K562 (cell line): ENCODE measurements around the gene MOAP1. TPM values are rescaled to one million over a fixed set of nuclear protein-coding genes. Genes with fewer than 3 reads are reported as not detected.

Experiments
- GABPB1 ChIP-seq: sonication (generic); formaldehyde crosslinking; IDR thresholded peaks from 2 replicates; pipeline ENCODE4 v1.8.0; 2022; ENCODE audit warnings: mild to moderate bottlenecking, missing genetic modification reagents
- GTF2E2 ChIP-seq: fragments of 200-800 bp; sonication (Bioruptor generic); IDR thresholded peaks from 2 replicates; pipeline ENCODE4 v1.6.1; 2016; ENCODE audit warnings: missing genetic modification characterization, missing compliant biosample characterization
- GTF2F1 ChIP-seq: IDR thresholded peaks from 2 replicates; pipeline ENCODE4 v1.6.1; 2011; ENCODE audit warnings: low read depth, low read length, improper control_type of control experiment
- HDAC8 ChIP-seq: fragments of 450-650 bp; IDR thresholded peaks from 2 replicates; pipeline ENCODE4 v1.6.1; 2016; ENCODE audit warnings: mild to moderate bottlenecking, missing genetic modification characterization, moderate library complexity, missing compliant biosample characterization
- KAT7 ChIP-seq: sonication (generic); formaldehyde crosslinking; IDR thresholded peaks from 2 replicates; pipeline ENCODE4 v1.8.0; 2022; ENCODE audit warnings: missing genetic modification reagents, mild to moderate bottlenecking, borderline replicate concordance
- MYC ChIP-seq, 2 experiments: fragments of 250-450 bp in 1 of 2; sonication (Bioruptor Pico) in 1 of 2; IDR thresholded peaks; 2 replicates each; pipeline versions ENCODE4 v1.5.1 to v1.6.1; 2012 to 2021; ENCODE audit warnings: low read depth in 2 of 2, borderline replicate concordance in 1 of 2, improper control_type of control experiment in 1 of 2, low read length in 1 of 2, mild to moderate bottlenecking in 1 of 2, moderate library complexity in 1 of 2
- PBX2 ChIP-seq, 2 experiments: IDR thresholded peaks in 1 of 2; conservative IDR thresholded peaks in 1 of 2; 2 replicates each; pipeline ENCODE4 v1.6.1; 2016; ENCODE audit warnings: low read depth in 2 of 2, mild to moderate bottlenecking in 1 of 2, missing compliant biosample characterization in 1 of 2, missing genetic modification characterization in 1 of 2, moderate library complexity in 1 of 2
- RBM34 ChIP-seq: fragments of 200-400 bp; formaldehyde crosslinking; IDR thresholded peaks from 2 replicates; pipeline ENCODE4 v1.6.1; 2018; ENCODE audit warnings: low read length, borderline replicate concordance; ENCODE audit not compliant: insufficient read depth
- SIN3B ChIP-seq: fragments of 450-650 bp; IDR thresholded peaks from 2 replicates; pipeline ENCODE4 v1.6.1; 2017; ENCODE audit warnings: low read depth, mild to moderate bottlenecking, moderate library complexity
- ZNF3 ChIP-seq: fragments of 250-450 bp; sonication (Bioruptor Pico); IDR thresholded peaks from 2 replicates; pipeline ENCODE4 v1.5.0; 2021; ENCODE audit warnings: mild to moderate bottlenecking, moderate library complexity
- polyA plus RNA-seq, 8 experiments: library from polyadenylated mRNA; depleted of rRNA in 4 of 8; stranded (reverse) in 5 of 8; unstranded in 3 of 8; fragments of >200 nt; fragmentation: Nextera tagmentation in 2 of 8; fragmentation: Illumina TruSeq in 1 of 8; extraction: Ambion mirVana in 2 of 8; extraction: Trizol in 1 of 8; gene quantifications; 2 replicates each; pipeline versions ENCODE4 v1.2.1 to v1.2.3, GENCODE V29; 2011 to 2014; ENCODE audit warnings: inconsistent platforms in 1 of 8, missing spikeins in 1 of 8
- total RNA-seq, 7 experiments: library from RNA; depleted of rRNA in 6 of 7; stranded (reverse); fragments of >200 nt in 6 of 7; fragmentation: Illumina TruSeq in 2 of 7; extraction: Trizol in 2 of 7; gene quantifications; 2 replicates each; pipeline versions ENCODE4 v1.2.1 to v1.2.3, GENCODE V29; 2011 to 2021; ENCODE audit warnings: low replicate concordance in 1 of 7
- TF ChIP-seq, protein P1 (sequence below): fragments of 450-650 bp; IDR thresholded peaks from one replicate; pipeline ENCODE4 v1.6.1; 2018; ENCODE audit warnings: mild to moderate bottlenecking, moderate library complexity; ENCODE audit not compliant: partially characterized antibody
- TF ChIP-seq, protein P2 (sequence below), 3 experiments: fragments of 200-800 bp in 1 of 3; sonication (Bioruptor generic) in 1 of 3; sonication (generic) in 1 of 3; formaldehyde crosslinking in 1 of 3; IDR thresholded peaks; 2 replicates each; pipeline versions ENCODE4 v1.6.1 to v1.8.0; 2016 to 2022; ENCODE audit warnings: mild to moderate bottlenecking in 2 of 3, missing compliant biosample characterization in 2 of 3, missing genetic modification characterization in 2 of 3, missing genetic modification reagents in 1 of 3
- TF ChIP-seq, protein P3 (sequence below): sonication (generic); formaldehyde crosslinking; IDR thresholded peaks from 2 replicates; pipeline ENCODE4 v1.8.0; 2022; ENCODE audit warnings: mild to moderate bottlenecking, missing genetic modification reagents
- TF ChIP-seq, protein P4 (sequence below), 3 experiments: fragments of 200-800 bp in 1 of 3; fragments of 250-450 bp in 1 of 3; fragments of 450-650 bp in 1 of 3; sonication (Bioruptor Pico) in 1 of 3; sonication (Bioruptor generic) in 1 of 3; formaldehyde crosslinking in 1 of 3; IDR thresholded peaks; 2 replicates each; pipeline versions ENCODE4 v1.6.1 to v1.8.0; 2016 to 2022; ENCODE audit warnings: mild to moderate bottlenecking in 2 of 3, missing genetic modification characterization in 2 of 3, missing compliant biosample characterization in 1 of 3, moderate library complexity in 1 of 3

MOAP1 gene
- total and polyA plus RNA-seq, 9 of the 15 experiments (the other 6 are each of a cell fraction or from before 2014, with no cell fraction given) = 1.5 to 14.4 (median 6.0) TPM

GRCh38 chr14:93206793-93207467 lies 22.2 kb upstream of the MOAP1 start, which contains the start of the genes GON7 and UBR7 (continued):
- TF ChIP-seq PBX2 (CRISPR knock-in tag; IDR thresholded peaks at IDR 0.05; ENCODE audit: low read depth) = no peak
- peak; percentile 48; the same call in 1 of the 2 replicates for TF ChIP-seq PBX2 (tag; conservative IDR thresholded peaks at IDR 0.05; ENCODE audit: low read depth)
- no peak for TF ChIP-seq RBM34
- no peak for TF ChIP-seq ZNF3 (CRISPR knock-in tag)
- TF ChIP-seq KAT7 = no peak
- TF ChIP-seq, protein P1, sequence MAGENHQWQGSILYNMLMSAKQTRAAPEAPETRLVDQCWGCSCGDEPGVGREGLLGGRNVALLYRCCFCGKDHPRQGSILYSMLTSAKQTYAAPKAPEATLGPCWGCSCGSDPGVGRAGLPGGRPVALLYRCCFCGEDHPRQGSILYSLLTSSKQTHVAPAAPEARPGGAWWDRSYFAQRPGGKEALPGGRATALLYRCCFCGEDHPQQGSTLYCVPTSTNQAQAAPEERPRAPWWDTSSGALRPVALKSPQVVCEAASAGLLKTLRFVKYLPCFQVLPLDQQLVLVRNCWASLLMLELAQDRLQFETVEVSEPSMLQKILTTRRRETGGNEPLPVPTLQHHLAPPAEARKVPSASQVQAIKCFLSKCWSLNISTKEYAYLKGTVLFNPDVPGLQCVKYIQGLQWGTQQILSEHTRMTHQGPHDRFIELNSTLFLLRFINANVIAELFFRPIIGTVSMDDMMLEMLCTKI = no peak
- peak; percentile 23; the same call in 1 of the 2 replicates for TF ChIP-seq SIN3B
- TF ChIP-seq GTF2F1 = no peak
- TF ChIP-seq, protein P2, sequence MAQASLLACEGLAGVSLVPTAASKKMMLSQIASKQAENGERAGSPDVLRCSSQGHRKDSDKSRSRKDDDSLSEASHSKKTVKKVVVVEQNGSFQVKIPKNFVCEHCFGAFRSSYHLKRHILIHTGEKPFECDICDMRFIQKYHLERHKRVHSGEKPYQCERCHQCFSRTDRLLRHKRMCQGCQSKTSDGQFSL (CRISPR knock-in tag; IDR thresholded peaks at IDR 0.05) = no peak
- TF ChIP-seq, protein P2 (tag; IDR thresholded peaks at IDR 0.05) = no peak
- TF ChIP-seq MYC (IDR thresholded peaks at IDR 0.05; ENCODE audit: low read depth, low read length) = 0 out of 2 replicates have a peak, but pooled peaks have one; percentile 43
- no peak for TF ChIP-seq MYC (CRISPR knock-in tag; IDR thresholded peaks at IDR 0.05; ENCODE audit: borderline replicate concordance, low read depth)
- no peak for TF ChIP-seq GTF2E2 (tag)
- TF ChIP-seq, protein P3, sequence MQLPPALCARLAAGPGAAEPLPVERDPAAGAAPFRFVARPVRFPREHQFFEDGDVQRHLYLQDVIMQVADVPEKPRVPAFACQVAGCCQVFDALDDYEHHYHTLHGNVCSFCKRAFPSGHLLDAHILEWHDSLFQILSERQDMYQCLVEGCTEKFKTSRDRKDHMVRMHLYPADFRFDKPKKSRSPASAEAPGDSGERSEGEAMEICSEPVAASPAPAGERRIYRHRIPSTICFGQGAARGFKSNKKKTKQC (CRISPR knock-in tag) = peak; percentile 27; the same call in 1 of the 2 replicates
- TF ChIP-seq HDAC8 (tag) = no peak
- peak; percentile 89 for TF ChIP-seq GABPB1 (CRISPR knock-in tag)
- TF ChIP-seq, protein P4, sequence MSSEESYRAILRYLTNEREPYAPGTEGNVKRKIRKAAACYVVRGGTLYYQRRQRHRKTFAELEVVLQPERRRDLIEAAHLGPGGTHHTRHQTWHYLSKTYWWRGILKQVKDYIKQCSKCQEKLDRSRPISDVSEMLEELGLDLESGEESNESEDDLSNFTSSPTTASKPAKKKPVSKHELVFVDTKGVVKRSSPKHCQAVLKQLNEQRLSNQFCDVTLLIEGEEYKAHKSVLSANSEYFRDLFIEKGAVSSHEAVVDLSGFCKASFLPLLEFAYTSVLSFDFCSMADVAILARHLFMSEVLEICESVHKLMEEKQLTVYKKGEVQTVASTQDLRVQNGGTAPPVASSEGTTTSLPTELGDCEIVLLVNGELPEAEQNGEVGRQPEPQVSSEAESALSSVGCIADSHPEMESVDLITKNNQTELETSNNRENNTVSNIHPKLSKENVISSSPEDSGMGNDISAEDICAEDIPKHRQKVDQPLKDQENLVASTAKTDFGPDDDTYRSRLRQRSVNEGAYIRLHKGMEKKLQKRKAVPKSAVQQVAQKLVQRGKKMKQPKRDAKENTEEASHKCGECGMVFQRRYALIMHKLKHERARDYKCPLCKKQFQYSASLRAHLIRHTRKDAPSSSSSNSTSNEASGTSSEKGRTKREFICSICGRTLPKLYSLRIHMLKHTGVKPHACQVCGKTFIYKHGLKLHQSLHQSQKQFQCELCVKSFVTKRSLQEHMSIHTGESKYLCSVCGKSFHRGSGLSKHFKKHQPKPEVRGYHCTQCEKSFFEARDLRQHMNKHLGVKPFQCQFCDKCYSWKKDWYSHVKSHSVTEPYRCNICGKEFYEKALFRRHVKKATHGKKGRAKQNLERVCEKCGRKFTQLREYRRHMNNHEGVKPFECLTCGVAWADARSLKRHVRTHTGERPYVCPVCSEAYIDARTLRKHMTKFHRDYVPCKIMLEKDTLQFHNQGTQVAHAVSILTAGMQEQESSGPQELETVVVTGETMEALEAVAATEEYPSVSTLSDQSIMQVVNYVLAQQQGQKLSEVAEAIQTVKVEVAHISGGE (CRISPR knock-in tag; IDR thresholded peaks at IDR 0.05) = peak; percentile 44 to 89 (median 47); a peak in 3 of 6 replicates
